GM18868 (cell line): Measurements from ENCODE around the gene SERPINE1.

Experiments used
- ATAC-seq: cut with Tn5 transposase; IDR thresholded peaks from one replicate; pipeline ENCODE4 v1.9.1; 2021; ENCODE audit warnings: mild to moderate bottlenecking, moderate library complexity; ENCODE audit not compliant: unreplicated experiment

SERPINE1 gene

DNA sequence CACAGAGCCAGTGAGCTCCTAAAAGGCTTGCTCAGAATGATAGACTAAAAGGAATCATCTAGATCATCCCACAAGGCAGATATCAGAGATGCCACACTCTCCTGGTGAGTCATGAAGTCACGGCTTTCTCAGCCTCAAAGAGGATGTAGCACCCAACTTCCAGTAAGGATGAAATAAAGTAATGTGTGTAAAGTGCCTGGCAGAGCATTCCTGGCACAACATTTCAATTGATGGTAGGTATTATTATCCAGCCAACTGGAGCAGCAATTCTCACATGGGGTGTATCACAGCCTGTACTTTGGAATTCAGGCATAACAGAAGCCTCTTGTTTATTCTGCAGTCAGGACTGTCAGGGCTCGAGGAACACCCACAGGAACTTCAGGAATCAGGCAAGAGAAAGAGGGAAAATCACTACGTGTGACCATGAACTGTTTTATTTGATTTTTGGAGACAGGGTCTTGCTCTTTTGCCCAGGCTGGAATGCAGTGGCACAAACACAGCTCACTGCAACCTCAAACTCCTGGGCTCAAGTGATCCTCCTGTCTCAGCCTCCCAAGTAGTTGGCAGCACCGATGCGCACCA is 58.4 kb downstream of the SERPINE1 start:
- ATAC-seq: no peak

DNA sequence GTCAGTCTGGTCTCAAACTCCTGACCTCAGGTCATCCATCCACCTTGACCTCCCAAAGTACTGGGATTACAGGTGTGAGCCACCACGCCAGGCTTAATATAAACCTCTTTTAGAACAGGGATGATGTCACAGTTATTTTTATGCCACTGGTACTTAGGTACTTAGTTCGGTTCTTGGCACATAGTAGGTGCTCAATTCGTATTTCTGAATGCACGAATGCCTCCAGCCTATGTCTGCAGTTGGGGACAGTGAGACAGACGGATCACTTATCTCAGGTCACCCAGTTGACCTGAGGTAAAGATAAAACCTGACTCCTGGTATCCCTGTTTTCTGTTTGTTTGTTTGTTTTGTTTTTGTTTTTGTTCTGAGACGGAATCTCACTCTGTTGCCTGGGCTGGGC is 59.3 kb downstream of the SERPINE1 start:
- ATAC-seq: no peak

DNA sequence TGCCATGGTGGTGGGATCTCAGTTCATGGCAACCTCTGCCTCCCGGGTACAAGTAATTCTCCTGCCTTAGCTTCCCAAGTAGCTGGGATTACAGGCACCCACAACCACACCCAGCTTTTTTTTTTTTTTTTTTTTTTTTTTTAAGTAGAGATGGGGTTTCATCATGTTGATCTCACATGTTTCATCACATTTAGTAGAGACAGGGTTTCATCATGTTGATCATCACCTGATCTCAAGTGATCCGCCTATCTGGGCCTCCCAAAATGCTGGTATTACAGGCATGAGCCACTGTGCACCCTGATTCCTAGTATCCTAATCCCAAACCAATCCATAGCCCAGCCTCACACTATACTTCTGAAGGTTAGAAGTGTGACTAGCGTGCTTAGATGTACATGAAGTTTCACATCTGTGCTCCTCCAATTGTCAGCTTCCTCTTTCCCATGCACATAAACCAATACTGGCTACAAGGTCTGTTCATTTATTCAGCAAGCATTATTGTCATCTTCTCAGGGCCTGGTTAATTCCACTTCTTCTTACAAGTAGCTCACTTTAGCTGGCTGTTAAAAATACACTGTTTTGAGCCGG is 60.0 kb downstream of the SERPINE1 start:
- ATAC-seq: no peak
